COR-L47 (cell line): ENCODE measurements around the gene TPM4.

Experiments used
- DNase-seq: peaks from one replicate; lab custom pipeline; 2025; lab: John Stamatoyannopoulos, UW

TPM4 gene

GRCh38 chr19:16127776-16128371 is 51.6 kb downstream of the TPM4 start:
- no peak for DNase-seq

DNA sequence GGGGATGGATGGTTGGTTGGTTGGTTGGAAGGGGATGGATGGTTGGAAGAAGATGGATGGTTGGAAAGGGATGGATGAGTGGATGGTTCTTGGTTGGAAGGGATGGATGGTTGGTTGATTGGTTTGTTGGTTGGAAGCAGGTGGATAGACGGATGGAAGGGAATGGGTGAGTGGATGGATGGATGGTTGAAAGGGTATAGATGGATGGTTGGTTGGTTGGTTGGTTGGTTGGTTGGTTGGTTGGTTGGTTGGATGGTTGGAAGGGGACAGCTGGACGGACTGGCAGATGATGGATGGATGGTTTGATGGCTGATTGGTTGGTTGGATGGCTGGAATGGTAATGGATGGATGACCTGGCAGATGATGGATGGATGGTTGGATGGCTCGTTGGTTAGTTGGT is 55.4 kb downstream of the TPM4 start:
- no peak for DNase-seq

- DNase-seq: no peak
These were observed 57.5 kb downstream of the TPM4 start for GRCh38 chr19:16133818-16134217.

DNA sequence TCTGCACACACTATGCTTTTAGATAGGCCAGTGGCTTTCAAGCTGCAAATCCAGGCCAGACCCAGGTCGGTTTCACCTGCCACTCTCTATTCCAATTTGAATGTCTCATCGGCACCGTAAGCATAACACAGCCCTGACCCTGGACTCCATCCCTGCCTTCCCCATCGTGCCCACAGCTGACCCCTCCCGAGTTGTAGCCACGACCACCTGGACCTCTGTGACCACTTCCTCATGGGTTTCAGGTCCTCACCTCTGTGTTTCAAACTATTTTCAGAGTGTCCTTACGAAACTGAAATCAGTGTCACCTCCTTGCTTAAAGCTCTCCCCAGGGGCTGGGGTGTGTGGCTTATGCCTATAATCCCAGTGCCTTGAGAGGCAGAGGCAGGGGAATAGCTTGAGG is 58.2 kb downstream of the TPM4 start:
- no peak for DNase-seq

DNA sequence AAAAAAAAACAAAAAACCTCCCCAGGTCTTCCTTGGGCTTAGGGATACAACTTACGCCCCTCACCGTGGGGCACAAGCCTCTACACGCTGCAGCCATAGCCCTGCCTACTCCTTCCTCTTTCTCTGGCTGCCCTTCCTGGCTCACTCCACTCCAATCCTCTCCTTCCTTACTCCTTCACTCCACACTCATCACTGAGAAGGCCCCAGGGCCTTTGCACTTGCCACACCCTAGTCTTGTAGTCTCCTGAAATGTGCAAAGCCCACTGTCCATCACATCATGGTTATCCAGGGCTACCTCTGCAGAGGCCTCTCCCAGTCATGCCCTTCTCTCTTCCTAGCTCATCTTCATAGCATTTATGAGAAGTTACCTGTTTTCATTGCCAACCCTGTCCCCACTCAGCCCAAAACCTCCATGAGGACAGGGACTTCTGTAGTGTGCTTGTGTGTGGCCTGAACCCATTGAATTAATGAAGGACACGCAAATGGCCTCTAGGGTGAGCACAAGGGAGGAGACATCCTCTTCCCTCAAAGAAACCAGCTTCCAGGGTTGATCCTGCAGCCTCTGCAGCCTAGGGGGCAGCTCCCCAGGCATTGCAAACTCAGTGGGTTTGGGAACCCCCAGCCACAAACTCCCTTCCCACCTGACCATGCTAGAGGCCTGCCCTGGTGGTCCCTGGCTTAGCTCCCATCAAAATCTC is 59.3 kb downstream of the TPM4 start:
- DNase-seq: no peak

- DNase-seq: no peak
These were observed 60.1 kb downstream of the TPM4 start for GRCh38 chr19:16136185-16136999.

DNA sequence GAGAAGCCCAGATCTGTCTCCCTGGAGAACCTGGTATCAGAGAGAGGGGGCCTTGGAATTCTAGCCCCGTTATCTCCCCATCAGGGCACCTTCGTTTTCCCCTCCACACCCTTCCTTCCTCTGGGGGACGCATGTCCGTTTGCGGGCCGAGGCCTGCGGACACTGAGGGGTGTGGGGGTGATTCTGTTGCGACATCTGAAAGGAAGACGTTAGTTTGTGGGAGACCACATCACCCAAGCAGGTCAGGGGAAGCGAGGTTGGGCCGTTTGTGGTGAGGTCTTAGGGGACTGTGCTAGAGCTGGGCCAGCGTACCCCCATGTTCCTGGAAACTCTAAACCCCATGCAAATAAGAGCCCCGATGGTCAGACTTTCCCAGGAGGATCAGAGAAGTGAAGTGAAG is 63.5 kb downstream of the TPM4 start:
- no peak for DNase-seq

GRCh38 chr19:16141043-16141442 is 64.7 kb downstream of the TPM4 start:
- DNase-seq: no peak

- DNase-seq: no peak
These were observed 65.8 kb downstream of the TPM4 start for GRCh38 chr19:16142032-16142580.

DNA sequence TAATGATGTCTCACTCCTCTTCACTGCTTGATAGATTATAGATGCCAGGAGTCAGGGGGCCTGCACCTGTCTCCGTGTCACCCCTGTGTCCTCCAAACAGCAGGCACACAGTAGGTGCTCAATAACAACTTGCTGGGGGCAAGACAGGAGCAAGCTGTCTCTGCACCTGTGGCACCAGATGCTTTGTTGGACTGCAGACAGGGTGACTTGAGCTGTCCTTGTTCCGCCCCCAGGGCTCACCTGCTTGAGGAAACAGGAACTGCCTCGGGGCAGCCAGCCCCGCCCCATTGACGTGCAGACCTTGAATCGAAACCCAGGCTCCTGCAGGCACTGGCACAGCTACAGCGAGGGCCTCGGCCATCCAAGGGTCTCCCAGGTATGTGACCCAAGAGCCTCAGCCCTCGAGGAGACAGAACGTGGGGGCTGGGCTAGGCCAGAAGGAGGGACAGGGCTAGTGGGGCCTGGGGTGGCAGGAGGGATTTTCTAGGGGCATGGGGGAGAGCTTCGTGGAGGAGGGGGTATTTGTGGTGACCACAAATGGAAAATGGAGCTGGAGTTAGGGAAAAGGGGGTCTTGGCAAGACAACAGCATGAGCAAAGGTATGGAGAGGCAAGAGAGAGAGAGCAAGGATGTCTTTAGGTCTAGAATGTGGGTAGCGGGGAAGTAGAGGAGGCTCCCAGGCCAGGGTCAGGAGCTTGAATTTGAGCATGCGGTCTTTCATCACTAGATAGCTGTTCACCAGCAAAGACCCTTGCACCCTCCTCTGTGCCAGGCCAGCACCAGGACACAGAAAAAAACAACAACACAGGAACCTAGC is 67.3 kb downstream of the TPM4 start, which contains the start of gene HSH2D:
Gene HSH2D (plus strand): TSS at position 287 of the 817 bp plus-strand sequence. CDS start 5,066 bp downstream, outside the sequence.
- peak; percentile 8 for DNase-seq

GRCh38 chr19:16144216-16144581 is 67.9 kb downstream of the TPM4 start:
- DNase-seq: no peak

GRCh38 chr19:16146112-16146511 is 69.8 kb downstream of the TPM4 start:
- no peak for DNase-seq

GRCh38 chr19:16148443-16149229 is 72.3 kb downstream of the TPM4 start:
- DNase-seq: no peak
